ENCODE measurements around the gene MTHFD1. TPM values are rescaled to one million over a fixed set of nuclear protein-coding genes. Genes with fewer than 3 reads are reported as not detected.

Gene MTHFD1
- polyA plus RNA-seq, 1 donor (not counting 4 experiments of a cell fraction or from before 2014, with no cell fraction given) = 63.2 TPM

GRCh38 chr14:64503434-64504309 lies 115.5 kb downstream of the MTHFD1 start, which contains the start of gene ZBTB25:
ZBTB25 (minus strand) TSS chr14:64503838; CDS start chr14:64490533, 13,305 bp downstream.
- Histone ChIP-seq H3K4me2 (ENCODE audit: control insufficient read depth, extremely low read depth, insufficient read depth, low read depth, low read length) (peak within 1 kb of the TSS; percentile 83), H3K4me3 (ENCODE audit: control insufficient read depth in 2 of 3, extremely low read depth in 1 of 3, insufficient read depth in 2 of 3, low read depth in 1 of 3, low read length in 3 of 3) (peak within 1 kb of the TSS; percentile 66 to 88 (median 88)), H3K36me3 (ENCODE audit: control insufficient read depth in 2 of 2, extremely low read depth in 1 of 2, insufficient read depth in 2 of 2, low read length in 2 of 2) (peaks cover 0 to 4% of the 10 kb centered on the region in 2 experiments), H3K27me3 (ENCODE audit: control insufficient read depth, extremely low read depth, insufficient read depth, low read length) (no peaks in the 10 kb centered on the region), H3K9ac (ENCODE audit: control insufficient read depth, extremely low read depth, insufficient read depth, low read length) (peak within 1 kb of the TSS; percentile 97), H3K4me1 (ENCODE audit: control insufficient read depth, extremely low read depth, insufficient read depth, low read length) (peaks cover 43% of the 10 kb centered on the region), H3K9me1 (ENCODE audit: control insufficient read depth, extremely low read depth, insufficient read depth, low read length) (peaks cover 3% of the 10 kb centered on the region), H3K9me3 (ENCODE audit: control insufficient read depth, low read depth, low read length) (no peaks in the 10 kb centered on the region), H3K27ac (ENCODE audit: control insufficient read depth, insufficient read depth, low read length) (peak within 1 kb of the TSS; percentile 97), H4K20me1 (ENCODE audit: control insufficient read depth, extremely low read depth, insufficient read depth, low read length) (peaks cover 5% of the 10 kb centered on the region), H3K79me2 (ENCODE audit: control insufficient read depth, insufficient read depth, low read length) (peaks cover 52% of the 10 kb centered on the region), H2AFZ (ENCODE audit: control insufficient read depth, low read length) (peak within 1 kb of the TSS; percentile 74)
- FAIRE-seq (no peak), DNase-seq (ENCODE audit: low read depth, low spot score) (peak; percentile 63)
- dilution Hi-C loops (cut with MboI; ENCODE audit: extremely low pct_ligation_motif_present, low sequenced_read_pairs) = no loop called here
- no peak for TF ChIP-seq EZH2 (IDR thresholded peaks at IDR 0.05; ENCODE audit: low read length)
- TF ChIP-seq, protein P1, sequence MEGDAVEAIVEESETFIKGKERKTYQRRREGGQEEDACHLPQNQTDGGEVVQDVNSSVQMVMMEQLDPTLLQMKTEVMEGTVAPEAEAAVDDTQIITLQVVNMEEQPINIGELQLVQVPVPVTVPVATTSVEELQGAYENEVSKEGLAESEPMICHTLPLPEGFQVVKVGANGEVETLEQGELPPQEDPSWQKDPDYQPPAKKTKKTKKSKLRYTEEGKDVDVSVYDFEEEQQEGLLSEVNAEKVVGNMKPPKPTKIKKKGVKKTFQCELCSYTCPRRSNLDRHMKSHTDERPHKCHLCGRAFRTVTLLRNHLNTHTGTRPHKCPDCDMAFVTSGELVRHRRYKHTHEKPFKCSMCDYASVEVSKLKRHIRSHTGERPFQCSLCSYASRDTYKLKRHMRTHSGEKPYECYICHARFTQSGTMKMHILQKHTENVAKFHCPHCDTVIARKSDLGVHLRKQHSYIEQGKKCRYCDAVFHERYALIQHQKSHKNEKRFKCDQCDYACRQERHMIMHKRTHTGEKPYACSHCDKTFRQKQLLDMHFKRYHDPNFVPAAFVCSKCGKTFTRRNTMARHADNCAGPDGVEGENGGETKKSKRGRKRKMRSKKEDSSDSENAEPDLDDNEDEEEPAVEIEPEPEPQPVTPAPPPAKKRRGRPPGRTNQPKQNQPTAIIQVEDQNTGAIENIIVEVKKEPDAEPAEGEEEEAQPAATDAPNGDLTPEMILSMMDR (optimal IDR thresholded peaks at IDR 0.05 in 1 of 3, IDR thresholded peaks at IDR 0.05 in 1 of 3, conservative IDR thresholded peaks at IDR 0.05 in 1 of 3; ENCODE audit: extremely low read depth in 1 of 3, insufficient read depth in 2 of 3, low read length in 3 of 3) = no peak

GRCh38 chr14:64504310-64504896 lies 116.2 kb downstream of the MTHFD1 start, which contains the start of gene ZBTB1:
ZBTB1 (plus strand) TSS chr14:64504770; CDS start chr14:64521505, 16,735 bp downstream.
- peak within 1 kb of the TSS; percentile 66 to 88 (median 88) for H3K4me3 ChIP-seq (ENCODE audit: control insufficient read depth in 2 of 3, extremely low read depth in 1 of 3, insufficient read depth in 2 of 3, low read depth in 1 of 3, low read length in 3 of 3)
- H4K20me1 ChIP-seq (ENCODE audit: control insufficient read depth, extremely low read depth, insufficient read depth, low read length) = peaks cover 5% of the 10 kb centered on the region
- peak within 1 kb of the TSS; percentile 50 for H2AFZ ChIP-seq (ENCODE audit: control insufficient read depth, low read length)
- H3K27me3 ChIP-seq (ENCODE audit: control insufficient read depth, extremely low read depth, insufficient read depth, low read length) = no peaks in the 10 kb centered on the region
- H3K4me2 ChIP-seq (ENCODE audit: control insufficient read depth, extremely low read depth, insufficient read depth, low read depth, low read length) = peak within 1 kb of the TSS; percentile 83
- FAIRE-seq = no peak
- H3K79me2 ChIP-seq (ENCODE audit: control insufficient read depth, insufficient read depth, low read length) = peaks cover 59% of the 10 kb centered on the region
- peaks cover 3% of the 10 kb centered on the region for H3K9me1 ChIP-seq (ENCODE audit: control insufficient read depth, extremely low read depth, insufficient read depth, low read length)
- peak within 1 kb of the TSS; percentile 97 for H3K27ac ChIP-seq (ENCODE audit: control insufficient read depth, insufficient read depth, low read length)
- DNase-seq (ENCODE audit: low read depth, low spot score) = no peak
- peaks cover 50% of the 10 kb centered on the region for H3K4me1 ChIP-seq (ENCODE audit: control insufficient read depth, extremely low read depth, insufficient read depth, low read length)
- no peaks in the 10 kb centered on the region for H3K9me3 ChIP-seq (ENCODE audit: control insufficient read depth, low read depth, low read length)
- TF ChIP-seq EZH2 (IDR thresholded peaks at IDR 0.05; ENCODE audit: low read length) = no peak
- TF ChIP-seq, protein P1 (optimal IDR thresholded peaks at IDR 0.05 in 1 of 3, IDR thresholded peaks at IDR 0.05 in 1 of 3, conservative IDR thresholded peaks at IDR 0.05 in 1 of 3; ENCODE audit: extremely low read depth in 1 of 3, insufficient read depth in 2 of 3, low read length in 3 of 3) = no peak
- H3K9ac ChIP-seq (ENCODE audit: control insufficient read depth, extremely low read depth, insufficient read depth, low read length) = peak within 1 kb of the TSS; percentile 97
- peaks cover 0 to 4% of the 10 kb centered on the region in 2 experiments for H3K36me3 ChIP-seq (ENCODE audit: control insufficient read depth in 2 of 2, extremely low read depth in 1 of 2, insufficient read depth in 2 of 2, low read length in 2 of 2)
- dilution Hi-C loops (cut with MboI; ENCODE audit: extremely low pct_ligation_motif_present, low sequenced_read_pairs) = no loop called here
